Femur (tissue), 1 donor: ENCODE measurements around the gene CAMTA1.

Source experiments
- DNase-seq: peaks from one replicate; pipeline ENCODE4 v3.0.0-alpha.2; 2017

Gene CAMTA1

GRCh38 chr1:7745783-7746182, 960.5 kb downstream of the CAMTA1 start:
- no peak for DNase-seq

- DNase-seq = no peak
Measured at GRCh38 chr1:7747605-7748004, 962.4 kb downstream of the CAMTA1 start.

- no peak for DNase-seq
Measured at GRCh38 chr1:7749126-7749525, 963.9 kb downstream of the CAMTA1 start.

GRCh38 chr1:7751174-7751573, 965.9 kb downstream of the CAMTA1 start:
- DNase-seq = no peak

GRCh38 chr1:7752512-7753417, 967.5 kb downstream of the CAMTA1 start:
- DNase-seq = peak; percentile 75

GRCh38 chr1:7753641-7754040, 968.4 kb downstream of the CAMTA1 start:
- no peak for DNase-seq

GRCh38 chr1:7754234-7754633, 969.0 kb downstream of the CAMTA1 start:
- no peak for DNase-seq

- no peak for DNase-seq
Measured at GRCh38 chr1:7755448-7755847, 970.2 kb downstream of the CAMTA1 start.

GRCh38 chr1:7760245-7760644, 975.0 kb downstream of the CAMTA1 start:
- DNase-seq = no peak

GRCh38 chr1:7761103-7761502, 975.8 kb downstream of the CAMTA1 start:
- DNase-seq = no peak

GRCh38 chr1:7767176-7767575, 981.9 kb downstream of the CAMTA1 start:
- DNase-seq = no peak

- DNase-seq = no peak
Measured at GRCh38 chr1:7768583-7768982, 983.3 kb downstream of the CAMTA1 start.

GRCh38 chr1:7769673-7770412, 984.6 kb downstream of the CAMTA1 start:
- no peak for DNase-seq

GRCh38 chr1:7770669-7770996, 985.4 kb downstream of the CAMTA1 start:
- DNase-seq = no peak

- peak; percentile 93 for DNase-seq
Measured at GRCh38 chr1:7770997-7771822, 986.0 kb downstream of the CAMTA1 start, which contains the start of gene VAMP3. TSS of gene VAMP3 (plus strand) at chr1:7771296. CDS start at chr1:7771384, 88 bp downstream.

GRCh38 chr1:7771823-7772299, 986.6 kb downstream of the CAMTA1 start:
- DNase-seq = no peak

- no peak for DNase-seq
Measured at GRCh38 chr1:7777591-7777990, 992.3 kb downstream of the CAMTA1 start.

GRCh38 chr1:7778133-7778628, 992.9 kb downstream of the CAMTA1 start:
- DNase-seq = no peak

- DNase-seq = no peak
Measured at GRCh38 chr1:7780976-7781375, 995.7 kb downstream of the CAMTA1 start.

- DNase-seq = no peak
Measured at GRCh38 chr1:7781501-7781900, 996.2 kb downstream of the CAMTA1 start.

GRCh38 chr1:7781923-7782495, 996.8 kb downstream of the CAMTA1 start:
- DNase-seq = no peak

GRCh38 chr1:7783178-7783711, 998.0 kb downstream of the CAMTA1 start:
- peak; percentile 73 for DNase-seq
